Adrenal gland (tissue), 12 donors: Measurements from ENCODE around the gene GNAT2. TPM values are rescaled to one million over a fixed set of nuclear protein-coding genes. Genes with fewer than 3 reads are reported as not detected.

Experiments used
- DNase-seq, 7 donors: peaks; one replicate each; pipeline ENCODE4 v3.0.0-alpha.2; 2019 to 2020
- H3K27ac ChIP-seq, 5 donors: fragments of 200-600 bp; sonication (generic) in 4 of 5; 1 replicate in 3 of 5; 2 replicates in 2 of 5; pipeline versions ENCODE4 v1.5.1 to v1.8.0; 2016 to 2020; ENCODE audit warnings: mild to moderate bottlenecking in 1 of 5
- H3K27me3 ChIP-seq: fragments of 200-600 bp; 2 replicates; pipeline ENCODE4 v1.8.0; 2021
- H3K36me3 ChIP-seq, 2 donors: fragments of 200-600 bp; replicated peaks in 1 of 2; 1 replicate in 1 of 2; 2 replicates in 1 of 2; pipeline versions ENCODE4 v1.5.1 to v1.8.0; 2018 to 2022
- H3K4me1 ChIP-seq, 2 donors: fragments of 200-600 bp; replicated peaks in 1 of 2; 1 replicate in 1 of 2; 2 replicates in 1 of 2; pipeline versions ENCODE4 v1.5.1 to v1.8.0; 2018 to 2021
- H3K4me3 ChIP-seq, 4 donors: fragments of 200-600 bp; sonication (generic) in 3 of 4; one replicate each; pipeline ENCODE4 v1.5.1; 2016 to 2018
- H3K9me3 ChIP-seq, 3 donors: fragments of 200-600 bp; sonication (generic) in 1 of 3; replicated peaks in 1 of 3; 1 replicate in 2 of 3; 2 replicates in 1 of 3; pipeline versions ENCODE4 v1.5.1 to v1.8.0; 2016 to 2021
- CTCF ChIP-seq, 6 experiments: fragments of 450-650 bp in 4 of 6; fragments of 200-600 bp in 2 of 6; sonication (generic) in 1 of 6; IDR thresholded peaks; 1 replicate in 5 of 6; 2 replicates in 1 of 6; pipeline versions ENCODE4 v1.5.1 to v1.8.0; 2016 to 2021; ENCODE audit warnings: antibody characterized with exemption in 6 of 6, mild to moderate bottlenecking in 2 of 6, moderate library complexity in 1 of 6
- POLR2A ChIP-seq, 2 donors: fragments of 450-650 bp; IDR thresholded peaks; one replicate each; pipeline ENCODE4 v1.6.1; 2017; ENCODE audit warnings: antibody characterized with exemption in 2 of 2, mild to moderate bottlenecking in 2 of 2, moderate library complexity in 1 of 2
- WGBS, 4 donors: extraction: QIAGEN DNeasy Blood & Tissue Kit in 2 of 4; methylation state at CpG; one replicate each; pipeline versions ENCODE4 v1.1.5 to v1.1.7; 2013 to 2017; 5-methylcytosine and 5-hydroxymethylcytosine counted together
- intact Hi-C, 2 donors: fragments of 100-400 bp; cut with DNase I; formaldehyde crosslinking; loops; one replicate each; pipeline versions ENCODE4 v1.14.1 to v1.15.0; 2022 to 2023
- microRNA counts, 2 donors: library from miRNA; unstranded; fragments of <30 nt; microRNA quantifications; one replicate each; lab custom pipeline; 2016
- polyA plus RNA-seq, 3 donors: library from polyadenylated mRNA; stranded (reverse); fragments of 200-250 nt in 2 of 3; fragments of 350-450 nt in 1 of 3; fragmentation: Illumina TruSeq in 1 of 3; extraction: RNeasy Lipid Tissue Mini Kit (QIAGEN cat#74804) in 1 of 3; gene quantifications; one replicate each; pipeline ENCODE4 v1.2.3, GENCODE V29; 2013 to 2014
- small RNA-seq, 2 donors: library from RNA; depleted of rRNA; stranded (forward); fragments of <200 nt; gene quantifications; one replicate each; pipeline ENCODE3, GENCODE V24; 2016
- total RNA-seq, 9 donors: library from RNA; depleted of rRNA in 4 of 9; stranded (reverse); fragments of >200 nt in 4 of 9; fragments of 120-200 nt in 1 of 9; fragmentation: NEBNext Ultra II Directional in 1 of 9; extraction: Animal tissue kit (Norgen Biotek cat#: 25700) in 1 of 9; gene quantifications; one replicate each; pipeline versions ENCODE4 v1.1.0 to v1.2.4, GENCODE V29; 2013 to 2023
- donor health status: healthy with polysubstance abuse.
- donor health status: Bipolar disorder and iron deficiency.
- donor health status: DM: yes; HTN: yes; CAD: no.
- donor health status: DM: no; HTN: no; CAD: no.
- donor health status: DM: no; HTN: no; CAD: no.
- donor health status: DM: yes; HTN: yes; CAD: no.

The GNAT2 gene
- total and polyA plus RNA-seq, 12 donors = 0.22 to 0.95 (median 0.36) TPM; not detected in 7

- H3K4me3 ChIP-seq = no peak overlapping the region
- intact Hi-C loops = no loop called here
- 94 to 97% (median 97%) methylated on average over 4 to 5 of the region's 5 CpGs for WGBS, 4 donors
- no peak for DNase-seq
- TF ChIP-seq POLR2A (IDR thresholded peaks at IDR 0.05) (no peak), CTCF (IDR thresholded peaks at IDR 0.05) (no peak)
- no peaks in the 10 kb centered on the region for H3K36me3 ChIP-seq
- H3K27ac ChIP-seq = no peak overlapping the region
- no peaks in the 10 kb centered on the region for H3K27me3 ChIP-seq
- peaks cover 0 to 39% of the 10 kb centered on the region in 2 donors for H3K4me1 ChIP-seq
- H3K9me3 ChIP-seq = no peaks in the 10 kb centered on the region
These were observed 61.9 kb downstream of the GNAT2 start for GRCh38 chr1:109557520-109557919.

- Histone ChIP-seq H3K4me3 (no peak overlapping the region), H3K4me1 (peaks cover 0 to 35% of the 10 kb centered on the region in 2 donors), H3K9me3 (no peaks in the 10 kb centered on the region), H3K36me3 (no peaks in the 10 kb centered on the region), H3K27me3 (no peaks in the 10 kb centered on the region), H3K27ac (no peak overlapping the region)
- no peak for DNase-seq
- intact Hi-C loops = no loop called here
- 89 to 96% (median 93%) methylated on average over 2 of the region's 2 CpGs for WGBS, 4 donors
- TF ChIP-seq CTCF (IDR thresholded peaks at IDR 0.05) (no peak), POLR2A (IDR thresholded peaks at IDR 0.05) (no peak)
These were observed 62.9 kb downstream of the GNAT2 start for GRCh38 chr1:109556563-109556962.

MicroRNAs encoded within 50 kb of the gene (microRNA counts, 767-probe panel; counts per million panel counts)
- microRNA hsa-miR-197-3p (lab: Ali Mortazavi, UCI) = 3,872 to 5,425 counts per million in 2 donors

Small RNAs within 50 kb of the gene (small RNA-seq; reads per million reads assigned to genes)
- gene RNU6V = 0 reads per million in 2 donors

Other genes with a start within 250 kb of the GNAT2 start
- gene SORT1, start 221.7 kb downstream of the GNAT2 start, total RNA-seq = 10 to 100 TPM; 20.1 to 56.8 (median 41.8) TPM
- 10 to 100 TPM; 13.4 to 14.6 (median 14.2) TPM for gene SORT1, start 221.7 kb downstream of the GNAT2 start, polyA plus RNA-seq
- gene PSMA5, start 193.2 kb downstream of the GNAT2 start, total RNA-seq = 100 to 1,000 TPM in 2 of 9 donors, 10 to 100 TPM in 7; 22.8 to 187 (median 67.8) TPM
- gene PSMA5, start 193.2 kb downstream of the GNAT2 start, polyA plus RNA-seq = 100 to 1,000 TPM in 1 of 3 donors, 10 to 100 TPM in 2; 26.3 to 108 (median 40.1) TPM
- gene SYPL2, start 153.1 kb downstream of the GNAT2 start, total RNA-seq = 10 to 100 TPM in 5 of 9 donors, 1 to 10 TPM in 4; 6.4 to 20.3 (median 13.6) TPM
- 10 to 100 TPM in 1 of 3 donors, 1 to 10 TPM in 2; 5.8 to 23.6 (median 8.5) TPM for gene SYPL2, start 153.1 kb downstream of the GNAT2 start, polyA plus RNA-seq
- 10 to 100 TPM in 4 of 9 donors, 1 to 10 TPM in 5; 5.8 to 16.3 (median 9.1) TPM for gene ATXN7L2, start 135.7 kb downstream of the GNAT2 start, total RNA-seq
- gene ATXN7L2, start 135.7 kb downstream of the GNAT2 start, polyA plus RNA-seq = 100 to 1,000 TPM in 1 of 3 donors, 10 to 100 TPM in 1, 1 to 10 TPM in 1; 3.1 to 109 (median 45.5) TPM
- gene CYB561D1, start 125.5 kb downstream of the GNAT2 start, total RNA-seq = 10 to 100 TPM in 6 of 9 donors, 1 to 10 TPM in 3; 8.4 to 21.2 (median 13.8) TPM
- gene CYB561D1, start 125.5 kb downstream of the GNAT2 start, polyA plus RNA-seq = 1 to 10 TPM; 4.4 to 9.5 (median 7.8) TPM
- 10 to 100 TPM; 17.2 to 27.9 (median 22.8) TPM for gene AMIGO1, start 109.9 kb downstream of the GNAT2 start, total RNA-seq
- 10 to 100 TPM in 1 of 3 donors, 1 to 10 TPM in 2; 3.8 to 20.7 (median 4.7) TPM for gene AMIGO1, start 109.9 kb downstream of the GNAT2 start, polyA plus RNA-seq
- 1 to 10 TPM in 2 of 9 donors, under 1 TPM in 5, not detected in 2; 0.11 to 4.9 (median 0.57) TPM for gene GPR61, start 79.7 kb downstream of the GNAT2 start, total RNA-seq
- 1 to 10 TPM in 1 of 3 donors, under 1 TPM in 2; 0.57 to 1.2 (median 0.88) TPM for gene GPR61, start 79.7 kb downstream of the GNAT2 start, polyA plus RNA-seq
- gene GNAI3, start 71.0 kb downstream of the GNAT2 start, total RNA-seq = 10 to 100 TPM in 1 of 9 donors, 1 to 10 TPM in 8; 2.8 to 12.0 (median 5.8) TPM
- gene GNAI3, start 71.0 kb downstream of the GNAT2 start, polyA plus RNA-seq = 1 to 10 TPM; 1.6 to 7.7 (median 2.2) TPM
- gene AMPD2, start 221 bp upstream of the GNAT2 start, total RNA-seq = 100 to 1,000 TPM in 1 of 9 donors, 10 to 100 TPM in 8; 28.4 to 170 (median 71.5) TPM
- gene AMPD2, start 221 bp upstream of the GNAT2 start, polyA plus RNA-seq = 100 to 1,000 TPM in 1 of 3 donors, 10 to 100 TPM in 2; 32.3 to 130 (median 60.7) TPM
- 10 to 100 TPM; 17.3 to 71.0 (median 31.9) TPM for gene GSTM4, start 36.5 kb upstream of the GNAT2 start, total RNA-seq
- gene GSTM4, start 36.5 kb upstream of the GNAT2 start, polyA plus RNA-seq = 10 to 100 TPM; 20.7 to 57.5 (median 40.8) TPM
- 100 to 1,000 TPM in 2 of 9 donors, 10 to 100 TPM in 7; 17.2 to 105 (median 59.5) TPM for gene GSTM2, start 48.4 kb upstream of the GNAT2 start, total RNA-seq
- 100 to 1,000 TPM in 2 of 3 donors, 10 to 100 TPM in 1; 37.3 to 495 (median 360) TPM for gene GSTM2, start 48.4 kb upstream of the GNAT2 start, polyA plus RNA-seq
- gene GSTM1, start 68.2 kb upstream of the GNAT2 start, total RNA-seq = 100 to 1,000 TPM in 2 of 9 donors, under 1 TPM in 2, not detected in 5; 0.11 to 301 (median 75.1) TPM
- gene GSTM1, start 68.2 kb upstream of the GNAT2 start, polyA plus RNA-seq = 100 to 1,000 TPM in 2 of 3 donors, not detected in 1; 114 to 242 TPM
- 1 to 10 TPM in 8 of 9 donors, under 1 TPM in 1; 0.48 to 5.5 (median 3.0) TPM for gene GSTM5, start 92.6 kb upstream of the GNAT2 start, total RNA-seq
- 10 to 100 TPM in 1 of 3 donors, 1 to 10 TPM in 2; 1.6 to 10.5 (median 9.5) TPM for gene GSTM5, start 92.6 kb upstream of the GNAT2 start, polyA plus RNA-seq
- 100 to 1,000 TPM in 2 of 9 donors, 10 to 100 TPM in 7; 14.5 to 117 (median 69.9) TPM for gene GSTM3, start 121.4 kb upstream of the GNAT2 start, total RNA-seq
- 10 to 100 TPM; 50.2 to 88.1 (median 74.1) TPM for gene GSTM3, start 121.4 kb upstream of the GNAT2 start, polyA plus RNA-seq
- under 1 TPM in 1 of 9 donors, not detected in 8; 0.32 TPM for gene EPS8L3, start 144.3 kb upstream of the GNAT2 start, total RNA-seq
- gene EPS8L3, start 144.3 kb upstream of the GNAT2 start, polyA plus RNA-seq = under 1 TPM in 1 of 3 donors, not detected in 2; 0.08 TPM